HepG2 (cell line): ENCODE data around the gene TCAF1. TPM values are rescaled to one million over a fixed set of nuclear protein-coding genes. Genes with fewer than 3 reads are reported as not detected.

Experiments
- ELF4 ChIP-seq: sonication (generic); formaldehyde crosslinking; IDR thresholded peaks from 2 replicates; pipeline ENCODE4 v1.5.0; 2020; ENCODE audit warnings: missing genetic modification reagents, mild to moderate bottlenecking, moderate library complexity, borderline replicate concordance
- EZH2 ChIP-seq: conservative IDR thresholded peaks from 2 replicates; pipeline ENCODE4 v1.6.1; 2012; ENCODE audit warnings: mild to moderate bottlenecking, low read depth, low read length, moderate library complexity
- FLYWCH1 ChIP-seq: sonication (generic); formaldehyde crosslinking; IDR thresholded peaks from 2 replicates; pipeline ENCODE4 v1.8.1; 2023; ENCODE audit warnings: mild to moderate bottlenecking, missing genetic modification reagents
- HDAC1 ChIP-seq: sonication (generic); formaldehyde crosslinking; IDR thresholded peaks from 2 replicates; pipeline ENCODE4 v1.5.1; 2020; ENCODE audit warnings: mild to moderate bottlenecking, missing genetic modification reagents
- HES4 ChIP-seq: sonication (generic); formaldehyde crosslinking; IDR thresholded peaks from 2 replicates; pipeline ENCODE4 v1.9.0; 2021; ENCODE audit warnings: mild to moderate bottlenecking, missing genetic modification reagents, borderline replicate concordance
- HOXA9 ChIP-seq: sonication (generic); formaldehyde crosslinking; IDR thresholded peaks from 2 replicates; pipeline ENCODE4 v1.8.1; 2022; ENCODE audit warnings: missing genetic modification reagents, mild to moderate bottlenecking, moderate library complexity, borderline replicate concordance
- KDM3A ChIP-seq: IDR thresholded peaks from 2 replicates; pipeline ENCODE4 v1.6.1; 2018; ENCODE audit warnings: low read depth, missing compliant biosample characterization
- MTA3 ChIP-seq: sonication (generic); formaldehyde crosslinking; IDR thresholded peaks from 2 replicates; pipeline ENCODE4 v1.4.0; 2020; ENCODE audit warnings: missing genetic modification reagents
- RAD51 ChIP-seq: fragments of 450-650 bp; IDR thresholded peaks from 2 replicates; pipeline ENCODE4 v1.6.1; 2016; ENCODE audit warnings: borderline replicate concordance
- SOX5 ChIP-seq: IDR thresholded peaks from 2 replicates; pipeline ENCODE4 v1.6.1; 2016; ENCODE audit warnings: borderline replicate concordance
- TEAD3 ChIP-seq: optimal IDR thresholded peaks from 2 replicates; pipeline ENCODE3; 2016; ENCODE audit warnings: borderline replicate concordance
- ZNF556 ChIP-seq: sonication (generic); formaldehyde crosslinking; IDR thresholded peaks from 2 replicates; pipeline ENCODE4 v1.4.0; 2020; ENCODE audit warnings: mild to moderate bottlenecking, missing genetic modification reagents, borderline replicate concordance
- ZNF564 ChIP-seq: sonication (generic); formaldehyde crosslinking; IDR thresholded peaks from 2 replicates; pipeline ENCODE4 v1.8.1; 2023; ENCODE audit warnings: mild to moderate bottlenecking, missing genetic modification reagents
- ZNF629 ChIP-seq: sonication (generic); formaldehyde crosslinking; conservative IDR thresholded peaks from 2 replicates; pipeline ENCODE4 v1.5.0; 2020; ENCODE audit warnings: missing genetic modification reagents
- ZNF850 ChIP-seq: sonication (generic); formaldehyde crosslinking; conservative IDR thresholded peaks from 2 replicates; pipeline ENCODE4 v1.9.0; 2021; ENCODE audit warnings: mild to moderate bottlenecking, missing genetic modification reagents
- polyA plus RNA-seq, 8 experiments: library from polyadenylated mRNA; depleted of rRNA in 3 of 8; stranded (reverse) in 7 of 8; unstranded in 1 of 8; fragments of >200 nt; fragmentation: Illumina TruSeq in 4 of 8; extraction: Trizol in 4 of 8; gene quantifications; 2 replicates each; pipeline versions ENCODE4 v1.2.1 to v1.2.3, GENCODE V29; 2011 to 2016; ENCODE audit warnings: low read depth in 4 of 8, missing spikeins in 1 of 8, mixed read lengths in 1 of 8; ENCODE audit not compliant: insufficient read depth in 1 of 8
- total RNA-seq, 5 experiments: library from RNA; depleted of rRNA; stranded (reverse); fragments of >200 nt; fragmentation: Illumina TruSeq; extraction: Trizol; gene quantifications; 2 replicates each; pipeline ENCODE4 v1.2.3, GENCODE V29; 2016; ENCODE audit warnings: low read depth in 1 of 5
- TF ChIP-seq, protein P1 (sequence below): sonication (generic); formaldehyde crosslinking; IDR thresholded peaks from 2 replicates; pipeline ENCODE4 v1.5.0; 2020; ENCODE audit warnings: mild to moderate bottlenecking, missing genetic modification reagents, borderline replicate concordance
- TF ChIP-seq, protein P2 (sequence below): sonication (generic); formaldehyde crosslinking; IDR thresholded peaks from 2 replicates; pipeline ENCODE4 v1.4.0; 2020; ENCODE audit warnings: missing genetic modification reagents, borderline replicate concordance

Gene TCAF1
- total and polyA plus RNA-seq, 2 of the 13 experiments (the other 11 are each of a cell fraction or from before 2014, with no cell fraction given), result 36.2 to 101 TPM

DNA sequence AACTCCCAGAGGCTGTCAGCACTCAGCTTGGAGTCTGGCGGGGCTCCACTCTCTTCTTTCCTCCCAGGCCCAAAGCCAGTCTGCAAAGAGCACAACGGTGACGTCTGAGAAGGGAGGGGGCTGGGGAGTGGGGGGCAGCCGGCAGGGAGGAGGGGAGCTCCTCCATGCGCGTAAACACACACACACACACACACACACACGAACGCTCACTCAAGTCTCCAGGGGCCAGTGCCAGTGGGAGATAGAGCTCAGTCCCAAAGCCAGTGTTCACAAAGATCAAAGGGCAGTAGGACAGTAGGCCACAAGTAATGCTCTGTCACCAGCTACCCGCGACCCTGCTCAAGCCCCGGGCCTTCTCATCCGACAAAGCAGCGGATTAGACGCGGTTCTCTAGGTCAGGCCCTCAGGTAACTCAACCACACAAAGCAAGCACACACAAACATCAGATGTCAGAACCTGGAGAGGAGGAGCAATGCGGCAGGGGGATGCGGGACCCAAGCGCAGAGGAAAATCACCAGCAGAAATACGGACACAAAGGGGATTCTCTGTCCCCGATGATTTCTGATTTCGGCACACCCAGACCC lies 19.9 kb downstream of the TCAF1 start (continued):
- TF ChIP-seq EZH2 (no peak), MTA3 (CRISPR knock-in tag) (no peak), ZNF556 (0 out of 2 replicates have a peak, but pooled peaks have one; percentile 10), ELF4 (0 out of 2 replicates have a peak, but pooled peaks have one; percentile 25), FLYWCH1 (no peak), ZNF629 (CRISPR knock-in tag) (no peak; the same call in 1 of the 2 replicates), RAD51 (no peak), ZNF564 (no peak), SOX5 (CRISPR knock-in tag) (peak; percentile 44; the same call in 1 of the 2 replicates), ZNF850 (CRISPR knock-in tag) (no peak), HES4 (CRISPR knock-in tag) (0 out of 2 replicates have a peak, but pooled peaks have one; percentile 33), HOXA9 (CRISPR knock-in tag) (no peak), KDM3A (CRISPR knock-in tag) (no peak), TEAD3 (no peak), HDAC1 (peak; percentile 59; the same call in 1 of the 2 replicates)
- TF ChIP-seq, protein P1, sequence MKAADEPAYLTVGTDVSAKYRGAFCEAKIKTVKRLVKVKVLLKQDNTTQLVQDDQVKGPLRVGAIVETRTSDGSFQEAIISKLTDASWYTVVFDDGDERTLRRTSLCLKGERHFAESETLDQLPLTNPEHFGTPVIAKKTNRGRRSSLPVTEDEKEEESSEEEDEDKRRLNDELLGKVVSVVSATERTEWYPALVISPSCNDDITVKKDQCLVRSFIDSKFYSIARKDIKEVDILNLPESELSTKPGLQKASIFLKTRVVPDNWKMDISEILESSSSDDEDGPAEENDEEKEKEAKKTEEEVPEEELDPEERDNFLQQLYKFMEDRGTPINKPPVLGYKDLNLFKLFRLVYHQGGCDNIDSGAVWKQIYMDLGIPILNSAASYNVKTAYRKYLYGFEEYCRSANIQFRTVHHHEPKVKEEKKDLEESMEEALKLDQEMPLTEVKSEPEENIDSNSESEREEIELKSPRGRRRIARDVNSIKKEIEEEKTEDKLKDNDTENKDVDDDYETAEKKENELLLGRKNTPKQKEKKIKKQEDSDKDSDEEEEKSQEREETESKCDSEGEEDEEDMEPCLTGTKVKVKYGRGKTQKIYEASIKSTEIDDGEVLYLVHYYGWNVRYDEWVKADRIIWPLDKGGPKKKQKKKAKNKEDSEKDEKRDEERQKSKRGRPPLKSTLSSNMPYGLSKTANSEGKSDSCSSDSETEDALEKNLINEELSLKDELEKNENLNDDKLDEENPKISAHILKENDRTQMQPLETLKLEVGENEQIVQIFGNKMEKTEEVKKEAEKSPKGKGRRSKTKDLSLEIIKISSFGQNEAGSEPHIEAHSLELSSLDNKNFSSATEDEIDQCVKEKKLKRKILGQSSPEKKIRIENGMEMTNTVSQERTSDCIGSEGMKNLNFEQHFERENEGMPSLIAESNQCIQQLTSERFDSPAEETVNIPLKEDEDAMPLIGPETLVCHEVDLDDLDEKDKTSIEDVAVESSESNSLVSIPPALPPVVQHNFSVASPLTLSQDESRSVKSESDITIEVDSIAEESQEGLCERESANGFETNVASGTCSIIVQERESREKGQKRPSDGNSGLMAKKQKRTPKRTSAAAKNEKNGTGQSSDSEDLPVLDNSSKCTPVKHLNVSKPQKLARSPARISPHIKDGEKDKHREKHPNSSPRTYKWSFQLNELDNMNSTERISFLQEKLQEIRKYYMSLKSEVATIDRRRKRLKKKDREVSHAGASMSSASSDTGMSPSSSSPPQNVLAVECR, result peak; percentile 61; the same call in 1 of the 2 replicates
- TF ChIP-seq, protein P2, sequence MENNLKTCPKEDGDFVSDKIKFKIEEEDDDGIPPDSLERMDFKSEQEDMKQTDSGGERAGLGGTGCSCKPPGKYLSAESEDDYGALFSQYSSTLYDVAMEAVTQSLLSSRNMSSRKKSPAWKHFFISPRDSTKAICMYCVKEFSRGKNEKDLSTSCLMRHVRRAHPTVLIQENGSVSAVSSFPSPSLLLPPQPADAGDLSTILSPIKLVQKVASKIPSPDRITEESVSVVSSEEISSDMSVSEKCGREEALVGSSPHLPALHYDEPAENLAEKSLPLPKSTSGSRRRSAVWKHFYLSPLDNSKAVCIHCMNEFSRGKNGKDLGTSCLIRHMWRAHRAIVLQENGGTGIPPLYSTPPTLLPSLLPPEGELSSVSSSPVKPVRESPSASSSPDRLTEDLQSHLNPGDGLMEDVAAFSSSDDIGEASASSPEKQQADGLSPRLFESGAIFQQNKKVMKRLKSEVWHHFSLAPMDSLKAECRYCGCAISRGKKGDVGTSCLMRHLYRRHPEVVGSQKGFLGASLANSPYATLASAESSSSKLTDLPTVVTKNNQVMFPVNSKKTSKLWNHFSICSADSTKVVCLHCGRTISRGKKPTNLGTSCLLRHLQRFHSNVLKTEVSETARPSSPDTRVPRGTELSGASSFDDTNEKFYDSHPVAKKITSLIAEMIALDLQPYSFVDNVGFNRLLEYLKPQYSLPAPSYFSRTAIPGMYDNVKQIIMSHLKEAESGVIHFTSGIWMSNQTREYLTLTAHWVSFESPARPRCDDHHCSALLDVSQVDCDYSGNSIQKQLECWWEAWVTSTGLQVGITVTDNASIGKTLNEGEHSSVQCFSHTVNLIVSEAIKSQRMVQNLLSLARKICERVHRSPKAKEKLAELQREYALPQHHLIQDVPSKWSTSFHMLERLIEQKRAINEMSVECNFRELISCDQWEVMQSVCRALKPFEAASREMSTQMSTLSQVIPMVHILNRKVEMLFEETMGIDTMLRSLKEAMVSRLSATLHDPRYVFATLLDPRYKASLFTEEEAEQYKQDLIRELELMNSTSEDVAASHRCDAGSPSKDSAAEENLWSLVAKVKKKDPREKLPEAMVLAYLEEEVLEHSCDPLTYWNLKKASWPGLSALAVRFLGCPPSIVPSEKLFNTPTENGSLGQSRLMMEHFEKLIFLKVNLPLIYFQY (CRISPR knock-in tag), result no peak
